ENCODE results near the gene ATF4.

The ATF4 gene

DNA sequence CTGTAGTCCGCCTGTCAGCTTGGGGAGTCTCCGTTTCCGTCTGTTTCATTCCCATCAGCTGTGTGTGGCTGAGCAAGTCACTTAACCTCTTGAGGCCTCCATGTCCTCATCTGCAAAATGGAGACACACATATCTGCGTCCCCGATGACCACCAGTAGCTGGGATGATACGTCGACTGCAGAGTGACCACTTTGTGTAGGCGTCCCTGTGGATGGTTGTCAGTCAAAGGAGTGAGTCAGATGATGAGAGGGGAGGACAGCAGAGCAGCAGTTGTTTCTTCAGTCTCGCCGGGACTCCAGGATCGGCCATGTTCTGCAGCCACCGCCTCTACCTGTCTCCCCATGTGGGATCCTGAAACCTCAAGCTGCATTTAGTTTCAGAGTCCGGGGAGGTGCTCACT, 43.7 kb upstream of the ATF4 start:
- H4K91ac ChIP-seq (ENCODE audit: low read depth, low read length, poor library complexity): no peak overlapping the region
- no peaks in the 10 kb centered on the region for H3K9me3 ChIP-seq (replicated peaks in 1 of 2; ENCODE audit: control insufficient read depth in 2 of 2, insufficient read depth in 1 of 2, low read depth in 1 of 2, low read length in 2 of 2)
- H3K4ac ChIP-seq (ENCODE audit: low read length): no peak overlapping the region
- DNase-seq (ENCODE audit: low spot score): no peak
- peaks cover 0 to 14% of the 10 kb centered on the region in 2 donors for H3K36me3 ChIP-seq (replicated peaks in 1 of 2; ENCODE audit: control insufficient read depth in 2 of 2, insufficient read depth in 2 of 2, low read length in 2 of 2)
- no CpG with 5 or more reads among the region's 13 CpGs for WGBS, 2 donors (ENCODE audit: extremely low coverage in 2 of 2, insufficient read length in 2 of 2, insufficient replicate concordance in 1 of 2)
- H3K4me2 ChIP-seq (ENCODE audit: insufficient read depth, low read length, poor library complexity, severe bottlenecking): no peak overlapping the region
- H2BK15ac ChIP-seq (ENCODE audit: low read length): no peak overlapping the region
- H3K79me1 ChIP-seq (ENCODE audit: low read depth, low read length): peaks cover 8% of the 10 kb centered on the region
- H2BK120ac ChIP-seq (ENCODE audit: low read depth, low read length): no peak overlapping the region
- H2AK5ac ChIP-seq (ENCODE audit: low read depth, low read length): no peak overlapping the region
- no peak overlapping the region for H2BK5ac ChIP-seq (ENCODE audit: low read length)
- no peak overlapping the region for H3K27ac ChIP-seq (replicated peaks; ENCODE audit: low read length)
- H3K9ac ChIP-seq (ENCODE audit: low read depth, low read length, poor library complexity): no peak overlapping the region
- H3K18ac ChIP-seq (ENCODE audit: low read length): no peak overlapping the region
- no peak overlapping the region for H3K14ac ChIP-seq (ENCODE audit: low read length)
- no peak overlapping the region for H4K8ac ChIP-seq (ENCODE audit: low read depth, low read length)
- no peak overlapping the region for H2AFZ ChIP-seq (ENCODE audit: low read length)
- H3K27me3 ChIP-seq (ENCODE audit: control insufficient read depth in 3 of 3, insufficient read depth in 3 of 3, low read depth in 1 of 3, low read length in 3 of 3): no peaks in the 10 kb centered on the region
- no peak overlapping the region for H3K23ac ChIP-seq (ENCODE audit: low read depth, low read length, poor library complexity)
- H2BK12ac ChIP-seq (ENCODE audit: low read length): no peak overlapping the region
- peaks cover 31 to 36% of the 10 kb centered on the region in 2 donors for H3K4me1 ChIP-seq (ENCODE audit: control insufficient read depth in 2 of 2, insufficient read depth in 1 of 2, low read depth in 1 of 2, low read length in 2 of 2)
- H3K4me3 ChIP-seq (ENCODE audit: low read length in 2 of 2): no peak overlapping the region

DNA sequence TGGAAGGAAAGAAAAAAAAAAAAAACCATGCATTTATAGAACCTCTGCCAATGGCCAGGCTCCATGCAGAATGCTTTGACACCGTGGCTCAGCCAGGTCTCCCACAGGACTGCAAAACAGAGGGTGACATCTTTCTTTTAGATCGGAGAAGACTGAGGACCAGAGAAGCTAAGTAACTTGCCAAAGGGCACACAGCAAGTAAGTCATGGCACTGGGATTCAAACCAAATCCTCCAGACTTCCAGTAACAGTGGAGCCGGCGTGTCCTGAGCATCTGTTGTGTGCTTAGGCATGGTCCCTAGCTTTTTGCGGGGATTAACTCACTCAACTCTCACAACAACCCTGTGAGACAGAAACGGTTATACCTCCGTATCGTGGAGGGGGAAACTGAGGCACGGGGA, 42.8 kb upstream of the ATF4 start:
- Histone ChIP-seq H4K91ac (ENCODE audit: low read depth, low read length, poor library complexity) (no peak overlapping the region), H3K4me2 (ENCODE audit: insufficient read depth, low read length, poor library complexity, severe bottlenecking) (no peak overlapping the region), H2BK12ac (ENCODE audit: low read length) (no peak overlapping the region), H3K18ac (ENCODE audit: low read length) (no peak overlapping the region), H3K23ac (ENCODE audit: low read depth, low read length, poor library complexity) (no peak overlapping the region), H2BK120ac (ENCODE audit: low read depth, low read length) (no peak overlapping the region), H3K79me1 (ENCODE audit: low read depth, low read length) (peaks cover 8% of the 10 kb centered on the region), H3K9ac (ENCODE audit: low read depth, low read length, poor library complexity) (no peak overlapping the region), H3K4me3 (ENCODE audit: low read length in 2 of 2) (no peak overlapping the region), H3K4ac (ENCODE audit: low read length) (no peak overlapping the region), H3K36me3 (replicated peaks in 1 of 2; ENCODE audit: control insufficient read depth in 2 of 2, insufficient read depth in 2 of 2, low read length in 2 of 2) (peaks cover 0 to 14% of the 10 kb centered on the region in 2 donors), H3K9me3 (replicated peaks in 1 of 2; ENCODE audit: control insufficient read depth in 2 of 2, insufficient read depth in 1 of 2, low read depth in 1 of 2, low read length in 2 of 2) (no peaks in the 10 kb centered on the region), H2BK15ac (ENCODE audit: low read length) (no peak overlapping the region), H3K4me1 (ENCODE audit: control insufficient read depth in 2 of 2, insufficient read depth in 1 of 2, low read depth in 1 of 2, low read length in 2 of 2) (peaks cover 23 to 27% of the 10 kb centered on the region in 2 donors), H3K27me3 (ENCODE audit: control insufficient read depth in 3 of 3, insufficient read depth in 3 of 3, low read depth in 1 of 3, low read length in 3 of 3) (no peaks in the 10 kb centered on the region), H3K14ac (ENCODE audit: low read length) (no peak overlapping the region), H2AFZ (ENCODE audit: low read length) (no peak overlapping the region), H3K27ac (replicated peaks; ENCODE audit: low read length) (no peak overlapping the region), H4K8ac (ENCODE audit: low read depth, low read length) (no peak overlapping the region), H2BK5ac (ENCODE audit: low read length) (no peak overlapping the region), H2AK5ac (ENCODE audit: low read depth, low read length) (no peak overlapping the region)
- DNase-seq (ENCODE audit: low spot score): no peak
- WGBS, 2 donors (ENCODE audit: extremely low coverage in 2 of 2, insufficient read length in 2 of 2, insufficient replicate concordance in 1 of 2): no CpG with 5 or more reads among the region's 9 CpGs

DNA sequence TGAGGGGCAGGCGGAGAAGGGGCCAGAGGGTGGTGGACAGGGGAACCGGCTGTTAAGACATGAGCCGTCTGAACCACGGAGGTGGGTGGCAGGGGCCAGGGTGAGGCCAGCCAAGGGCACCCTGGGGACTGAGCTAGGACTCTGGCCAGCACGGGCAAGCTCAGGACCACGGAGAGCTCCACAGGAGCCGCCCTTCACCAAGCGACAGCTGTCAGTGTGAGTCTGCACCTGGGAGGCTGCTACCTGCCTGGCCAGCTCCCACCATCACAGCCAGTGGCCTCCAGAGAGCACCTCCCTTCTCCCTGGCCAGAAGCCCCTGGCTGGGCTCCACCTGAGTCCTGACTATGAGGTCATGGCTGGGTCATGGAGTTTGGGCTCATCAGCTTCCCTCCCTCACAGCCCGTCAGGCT, 41.9 kb upstream of the ATF4 start:
- Histone ChIP-seq H3K36me3 (replicated peaks in 1 of 2; ENCODE audit: control insufficient read depth in 2 of 2, insufficient read depth in 2 of 2, low read length in 2 of 2) (peaks cover 0 to 14% of the 10 kb centered on the region in 2 donors), H4K91ac (ENCODE audit: low read depth, low read length, poor library complexity) (no peak overlapping the region), H3K9ac (ENCODE audit: low read depth, low read length, poor library complexity) (no peak overlapping the region), H4K8ac (ENCODE audit: low read depth, low read length) (no peak overlapping the region), H3K4ac (ENCODE audit: low read length) (no peak overlapping the region), H3K4me1 (ENCODE audit: control insufficient read depth in 2 of 2, insufficient read depth in 1 of 2, low read depth in 1 of 2, low read length in 2 of 2) (peaks cover 16 to 19% of the 10 kb centered on the region in 2 donors), H2BK15ac (ENCODE audit: low read length) (no peak overlapping the region), H3K4me2 (ENCODE audit: insufficient read depth, low read length, poor library complexity, severe bottlenecking) (no peak overlapping the region), H3K9me3 (replicated peaks in 1 of 2; ENCODE audit: control insufficient read depth in 2 of 2, insufficient read depth in 1 of 2, low read depth in 1 of 2, low read length in 2 of 2) (no peaks in the 10 kb centered on the region), H3K27me3 (ENCODE audit: control insufficient read depth in 3 of 3, insufficient read depth in 3 of 3, low read depth in 1 of 3, low read length in 3 of 3) (no peaks in the 10 kb centered on the region), H2BK120ac (ENCODE audit: low read depth, low read length) (no peak overlapping the region), H3K14ac (ENCODE audit: low read length) (no peak overlapping the region), H2BK12ac (ENCODE audit: low read length) (no peak overlapping the region), H2AFZ (ENCODE audit: low read length) (no peak overlapping the region), H2AK5ac (ENCODE audit: low read depth, low read length) (no peak overlapping the region), H3K79me1 (ENCODE audit: low read depth, low read length) (peaks cover 8% of the 10 kb centered on the region), H3K4me3 (ENCODE audit: low read length in 2 of 2) (no peak overlapping the region), H3K18ac (ENCODE audit: low read length) (no peak overlapping the region), H3K23ac (ENCODE audit: low read depth, low read length, poor library complexity) (peak overlapping the region; percentile 39), H3K27ac (replicated peaks; ENCODE audit: low read length) (no peak overlapping the region), H2BK5ac (ENCODE audit: low read length) (no peak overlapping the region)
- whole genome bisulfite sequencing, 2 donors (ENCODE audit: extremely low coverage in 2 of 2, insufficient read length in 2 of 2, insufficient replicate concordance in 1 of 2): no CpG with 5 or more reads among the region's 9 CpGs
- no peak for DNase-seq (ENCODE audit: low spot score)

DNA sequence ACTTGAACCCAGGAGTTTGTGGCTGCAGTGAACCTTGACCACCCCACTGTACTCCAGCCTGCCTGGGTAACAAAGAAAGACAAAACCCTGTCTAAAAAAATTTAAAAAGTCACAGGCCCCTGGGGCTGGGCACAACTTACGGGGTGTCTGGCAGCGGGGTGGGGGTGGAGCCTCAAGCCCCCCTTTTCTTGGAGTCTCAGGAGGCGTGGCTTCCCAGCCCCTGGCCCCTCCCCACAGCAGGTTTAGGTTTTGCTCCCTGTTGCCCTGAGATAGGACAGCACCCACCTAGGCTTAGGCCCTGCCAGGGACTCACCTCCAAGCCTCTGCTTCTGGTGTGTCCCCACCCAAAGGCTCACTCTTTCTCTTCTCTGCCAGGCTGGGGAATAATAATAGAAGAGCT, 41.1 kb upstream of the ATF4 start:
- no CpG with 5 or more reads among the region's 3 CpGs for WGBS, 2 donors (ENCODE audit: extremely low coverage in 2 of 2, insufficient read length in 2 of 2, insufficient replicate concordance in 1 of 2)
- DNase-seq (ENCODE audit: low spot score): no peak
- Histone ChIP-seq H3K4ac (ENCODE audit: low read length) (no peak overlapping the region), H2AK5ac (ENCODE audit: low read depth, low read length) (no peak overlapping the region), H3K9me3 (replicated peaks in 1 of 2; ENCODE audit: control insufficient read depth in 2 of 2, insufficient read depth in 1 of 2, low read depth in 1 of 2, low read length in 2 of 2) (no peaks in the 10 kb centered on the region), H2BK5ac (ENCODE audit: low read length) (no peak overlapping the region), H3K79me1 (ENCODE audit: low read depth, low read length) (peaks cover 7% of the 10 kb centered on the region), H3K4me3 (ENCODE audit: low read length in 2 of 2) (no peak overlapping the region), H3K23ac (ENCODE audit: low read depth, low read length, poor library complexity) (no peak overlapping the region), H3K4me1 (ENCODE audit: control insufficient read depth in 2 of 2, insufficient read depth in 1 of 2, low read depth in 1 of 2, low read length in 2 of 2) (peaks cover 13 to 17% of the 10 kb centered on the region in 2 donors), H3K27me3 (ENCODE audit: control insufficient read depth in 3 of 3, insufficient read depth in 3 of 3, low read depth in 1 of 3, low read length in 3 of 3) (no peaks in the 10 kb centered on the region), H4K8ac (ENCODE audit: low read depth, low read length) (no peak overlapping the region), H4K91ac (ENCODE audit: low read depth, low read length, poor library complexity) (no peak overlapping the region), H3K9ac (ENCODE audit: low read depth, low read length, poor library complexity) (no peak overlapping the region), H3K27ac (replicated peaks; ENCODE audit: low read length) (no peak overlapping the region), H2BK120ac (ENCODE audit: low read depth, low read length) (no peak overlapping the region), H2AFZ (ENCODE audit: low read length) (no peak overlapping the region), H2BK15ac (ENCODE audit: low read length) (no peak overlapping the region), H3K18ac (ENCODE audit: low read length) (no peak overlapping the region), H3K4me2 (ENCODE audit: insufficient read depth, low read length, poor library complexity, severe bottlenecking) (no peak overlapping the region), H2BK12ac (ENCODE audit: low read length) (no peak overlapping the region), H3K14ac (ENCODE audit: low read length) (no peak overlapping the region), H3K36me3 (replicated peaks in 1 of 2; ENCODE audit: control insufficient read depth in 2 of 2, insufficient read depth in 2 of 2, low read length in 2 of 2) (peaks cover 0 to 14% of the 10 kb centered on the region in 2 donors)
